HAP-1 (cell line): ENCODE results near the gene TRIM56.
A peak's percentile ranks its signal among the peaks of the same experiment; 100 is the strongest.
"Not testable (repeated sequence)": the region's sequence is repeated elsewhere in the genome, so short reads cannot be mapped to it uniquely, and the experiment has no call there.

Experiments
- DNase-seq, 2 experiments: peaks; one replicate each; pipeline ENCODE4 v3.0.0-alpha.2; 2016 to 2020; ENCODE audit warnings: low spot score in 2 of 2
- H3K27me3 ChIP-seq: fragments of 250-450 bp; sonication (Bioruptor Pico); 2 replicates; pipeline ENCODE4 v1.5.1; 2020; ENCODE audit warnings: low read depth, mild to moderate bottlenecking, moderate library complexity
- H3K36me3 ChIP-seq: fragments of 250-450 bp; sonication (Bioruptor Pico); replicated peaks from 2 replicates; pipeline ENCODE4 v1.5.1; 2020; ENCODE audit warnings: mild to moderate bottlenecking
- H3K4me1 ChIP-seq: fragments of 250-450 bp; sonication (Bioruptor Pico); 2 replicates; pipeline ENCODE4 v1.5.1; 2020; ENCODE audit warnings: mild to moderate bottlenecking
- H3K4me3 ChIP-seq: fragments of 250-450 bp; sonication (Bioruptor Pico); 2 replicates; pipeline ENCODE4 v1.5.1; 2020; ENCODE audit warnings: mild to moderate bottlenecking, moderate library complexity
- H3K9me3 ChIP-seq: fragments of 250-450 bp; sonication (Bioruptor Pico); 2 replicates; pipeline ENCODE4 v1.5.1; 2020; ENCODE audit warnings: mild to moderate bottlenecking, moderate library complexity
- in situ Hi-C: fragments of 300-500 bp; cut with MboI; formaldehyde crosslinking; loops from 3 replicates; pipeline ENCODE4 v1.14.3; 2020; ENCODE audit warnings: low sequenced_read_pairs, inconsistent platforms, mixed read lengths

TRIM56 gene

DNA sequence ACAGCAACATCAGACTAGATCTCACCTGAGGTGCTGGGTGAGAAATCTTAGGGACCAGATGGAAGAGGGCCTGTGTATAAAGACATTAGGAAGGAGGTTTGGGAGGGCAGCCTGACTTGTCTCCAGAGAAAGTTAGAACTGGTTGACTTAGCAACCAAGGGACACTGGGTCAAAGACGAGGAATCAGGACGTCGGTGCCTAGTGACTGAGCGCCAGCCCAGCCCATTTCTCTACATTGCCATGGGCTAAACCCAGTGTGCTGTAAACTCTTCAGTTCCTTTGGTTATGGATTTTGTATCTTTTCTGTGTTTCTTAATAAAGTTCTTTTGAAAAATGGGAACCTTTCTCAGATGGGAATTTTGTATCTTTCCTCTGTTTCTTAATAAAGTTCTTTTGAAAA is 12.3 kb downstream of the TRIM56 start:
- Histone ChIP-seq H3K27me3 (no peaks in the 10 kb centered on the region), H3K4me3 (no peak overlapping the region), H3K9me3 (no peaks in the 10 kb centered on the region), H3K36me3 (no peaks in the 10 kb centered on the region), H3K4me1 (peaks cover 12% of the 10 kb centered on the region)
- no peak for DNase-seq
- in situ Hi-C loops = no loop called here

DNA sequence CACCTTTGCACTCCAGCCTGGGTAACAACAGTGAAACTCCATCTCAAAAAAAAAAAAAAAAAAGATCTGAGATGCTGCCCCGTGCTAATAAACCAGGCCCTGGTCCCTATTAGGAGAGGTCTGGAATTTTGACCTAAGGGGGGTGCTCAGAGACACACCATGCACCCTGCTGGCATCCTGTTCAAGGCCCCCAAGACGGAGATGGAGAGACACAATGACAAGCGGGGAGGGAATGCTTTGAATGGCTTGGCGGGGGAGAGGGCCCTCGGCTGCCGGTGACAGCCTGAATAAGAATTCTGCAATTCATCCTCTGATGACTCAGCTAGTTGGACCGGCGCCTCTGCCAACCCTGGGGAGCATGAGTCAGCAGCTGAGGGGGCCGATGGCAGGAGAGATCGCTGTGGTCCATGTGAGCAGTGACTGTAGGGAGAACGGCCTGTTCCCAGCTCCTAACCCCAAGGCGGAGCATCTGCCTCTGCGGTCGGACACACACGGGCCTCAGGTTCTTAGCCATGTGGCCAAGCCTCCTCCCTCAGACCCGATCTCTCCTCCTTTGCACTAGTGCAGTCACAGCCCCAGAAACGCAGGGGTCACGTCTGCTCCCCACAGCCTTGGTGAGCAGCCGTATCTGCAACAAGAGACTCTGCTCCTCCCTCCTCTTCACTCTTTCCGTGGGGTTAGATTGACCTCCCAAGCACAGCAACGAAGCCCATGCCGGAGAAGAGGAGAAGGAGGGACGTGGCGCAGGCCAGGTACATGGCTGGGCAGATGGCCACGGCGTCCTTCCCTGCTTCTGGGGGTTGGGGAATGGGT is 14.9 kb downstream of the TRIM56 start:
- no peak overlapping the region for H3K4me3 ChIP-seq
- DNase-seq = peak; percentile 60 to 86
- H3K27me3 ChIP-seq = no peaks in the 10 kb centered on the region
- in situ Hi-C loops = no loop called here
- peaks cover 12% of the 10 kb centered on the region for H3K4me1 ChIP-seq
- no peaks in the 10 kb centered on the region for H3K9me3 ChIP-seq
- H3K36me3 ChIP-seq = no peaks in the 10 kb centered on the region

- in situ Hi-C loops = no loop called here
- Histone ChIP-seq H3K27me3 (no peaks in the 10 kb centered on the region), H3K4me3 (no peak overlapping the region), H3K4me1 (peaks cover 12% of the 10 kb centered on the region), H3K36me3 (no peaks in the 10 kb centered on the region), H3K9me3 (no peaks in the 10 kb centered on the region)
- DNase-seq = no peak
Measured at GRCh38 chr7:101100858-101101847, 15.9 kb downstream of the TRIM56 start.

DNA sequence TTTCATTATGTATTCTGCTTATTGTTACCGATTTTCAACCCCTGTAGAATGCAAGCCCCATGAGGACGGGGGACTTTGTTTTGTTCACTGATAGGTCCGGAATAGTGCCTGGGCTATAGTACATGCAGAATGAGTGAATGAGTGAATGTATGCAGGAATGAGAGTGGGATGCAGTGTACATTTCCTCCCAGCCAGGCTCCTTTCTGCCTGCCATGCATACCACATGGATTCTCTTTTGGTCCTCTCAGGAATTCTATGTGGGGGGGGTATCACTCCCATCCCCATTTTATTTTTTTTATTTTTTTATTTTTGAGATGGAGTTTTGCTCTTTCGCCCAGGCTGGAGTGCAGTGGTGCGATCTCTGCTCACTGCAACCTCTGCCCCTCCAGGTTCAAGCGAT is 16.7 kb downstream of the TRIM56 start:
- Histone ChIP-seq H3K4me3 (no peak overlapping the region), H3K27me3 (no peaks in the 10 kb centered on the region), H3K4me1 (peaks cover 12% of the 10 kb centered on the region), H3K36me3 (no peaks in the 10 kb centered on the region), H3K9me3 (no peaks in the 10 kb centered on the region)
- no peak for DNase-seq
- in situ Hi-C loops = no loop called here

GRCh38 chr7:101103701-101104100 is 18.4 kb downstream of the TRIM56 start:
- in situ Hi-C loops, H3K36me3 ChIP-seq, H3K27me3 ChIP-seq, H3K4me3 ChIP-seq, DNase-seq, H3K9me3 ChIP-seq: not testable (repeated sequence)
- peaks cover 12% of the 10 kb centered on the region for H3K4me1 ChIP-seq

DNA sequence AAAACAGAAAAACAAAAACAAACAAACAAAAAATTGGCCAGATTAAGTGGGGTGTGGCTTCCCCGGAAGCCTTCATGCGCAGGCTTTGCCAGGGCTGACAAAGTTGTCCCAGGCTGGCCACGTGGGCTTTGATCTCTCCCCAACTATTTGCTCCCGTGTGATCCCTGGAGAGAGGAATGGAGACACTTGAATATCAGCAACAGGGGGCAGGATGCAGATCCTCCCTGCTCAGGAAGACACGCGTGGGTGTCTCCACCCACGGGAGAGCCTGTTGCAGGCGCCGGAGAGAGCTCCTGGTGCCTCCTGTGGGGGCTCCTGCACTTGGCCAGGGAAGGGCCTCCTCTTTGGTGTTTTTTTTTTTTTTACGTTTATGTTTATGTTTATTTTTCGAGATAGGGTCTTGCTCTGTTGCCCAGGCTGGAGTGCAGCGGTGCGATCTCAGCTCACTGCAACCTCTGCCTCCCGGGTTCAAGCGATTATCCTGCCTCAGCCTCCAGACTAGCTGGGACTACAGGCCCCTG is 19.0 kb downstream of the TRIM56 start:
- no peak for DNase-seq
- peaks cover 12% of the 10 kb centered on the region for H3K4me1 ChIP-seq
- in situ Hi-C loops = no loop called here

GRCh38 chr7:101104799-101105198 is 19.5 kb downstream of the TRIM56 start:
- no peak for DNase-seq
- no peak overlapping the region for H3K4me3 ChIP-seq
- no peaks in the 10 kb centered on the region for H3K27me3 ChIP-seq
- H3K9me3 ChIP-seq = no peaks in the 10 kb centered on the region
- peaks cover 7% of the 10 kb centered on the region for H3K4me1 ChIP-seq
- in situ Hi-C loops = no loop called here
- no peaks in the 10 kb centered on the region for H3K36me3 ChIP-seq

More for the DNA sequence above, 19.0 kb downstream of the TRIM56 start:
- Histone ChIP-seq H3K36me3 (no peaks in the 10 kb centered on the region), H3K27me3 (no peaks in the 10 kb centered on the region), H3K9me3 (no peaks in the 10 kb centered on the region), H3K4me3 (no peak overlapping the region)

DNA sequence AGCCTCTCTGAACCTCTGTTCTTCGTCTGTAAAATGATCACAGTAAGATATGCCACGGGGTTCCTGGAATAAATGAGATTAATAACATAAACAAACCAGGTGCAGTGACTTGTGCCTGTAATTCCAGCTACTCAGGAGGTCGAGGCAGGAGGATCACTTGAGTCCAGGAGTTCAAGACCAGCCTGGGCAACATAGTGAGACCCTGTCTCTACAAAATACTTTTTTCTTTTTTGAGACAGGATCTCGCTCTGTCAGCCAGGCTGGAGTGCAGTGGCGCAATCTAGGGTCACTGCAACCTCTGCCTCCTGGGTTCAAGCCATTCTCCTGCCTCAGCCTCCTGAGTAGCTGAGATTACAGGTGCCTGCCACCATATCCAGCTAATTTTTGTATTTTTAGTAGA is 20.0 kb downstream of the TRIM56 start:
- H3K4me3 ChIP-seq, DNase-seq, H3K4me1 ChIP-seq, H3K36me3 ChIP-seq, in situ Hi-C loops, H3K9me3 ChIP-seq, H3K27me3 ChIP-seq: not testable (repeated sequence)

GRCh38 chr7:101106386-101106785 is 21.1 kb downstream of the TRIM56 start:
- H3K9me3 ChIP-seq = no peaks in the 10 kb centered on the region
- in situ Hi-C loops = no loop called here
- no peak for DNase-seq
- H3K27me3 ChIP-seq = no peaks in the 10 kb centered on the region
- no peaks in the 10 kb centered on the region for H3K4me1 ChIP-seq
- H3K4me3 ChIP-seq = no peak overlapping the region
- H3K36me3 ChIP-seq = no peaks in the 10 kb centered on the region

- no peak for DNase-seq
- H3K4me1 ChIP-seq = no peaks in the 10 kb centered on the region
- no peaks in the 10 kb centered on the region for H3K36me3 ChIP-seq
- no peaks in the 10 kb centered on the region for H3K27me3 ChIP-seq
- in situ Hi-C loops = no loop called here
- H3K4me3 ChIP-seq = no peak overlapping the region
- no peaks in the 10 kb centered on the region for H3K9me3 ChIP-seq
Measured at GRCh38 chr7:101108330-101108857, 23.1 kb downstream of the TRIM56 start.

- no peak overlapping the region for H3K4me3 ChIP-seq
- in situ Hi-C loops = no loop called here
- no peak for DNase-seq
- H3K36me3 ChIP-seq = no peaks in the 10 kb centered on the region
- no peaks in the 10 kb centered on the region for H3K4me1 ChIP-seq
- no peaks in the 10 kb centered on the region for H3K9me3 ChIP-seq
- H3K27me3 ChIP-seq = no peaks in the 10 kb centered on the region
Measured at GRCh38 chr7:101108961-101109360, 23.7 kb downstream of the TRIM56 start.

DNA sequence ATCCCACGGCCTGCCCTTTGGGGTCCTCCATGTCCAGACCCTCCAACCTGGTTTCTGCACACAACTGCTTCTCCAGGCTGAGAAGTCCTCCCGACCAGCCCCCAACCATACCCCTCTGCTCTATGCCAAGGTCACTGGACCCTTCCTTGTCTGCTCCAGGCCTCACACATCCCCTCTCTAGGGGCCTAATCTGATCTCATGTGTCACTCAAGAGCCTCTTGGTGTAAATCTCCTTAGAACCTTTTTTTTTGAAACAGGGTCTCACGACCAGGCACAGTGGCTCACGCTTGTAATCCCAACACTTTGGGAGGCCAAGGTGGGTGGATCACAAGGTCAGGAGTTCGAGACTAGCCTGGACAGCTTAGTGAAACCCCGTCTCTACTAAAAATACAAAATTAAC is 24.1 kb downstream of the TRIM56 start:
- Histone ChIP-seq H3K9me3 (no peaks in the 10 kb centered on the region), H3K27me3 (no peaks in the 10 kb centered on the region), H3K4me3 (no peak overlapping the region), H3K4me1 (no peaks in the 10 kb centered on the region), H3K36me3 (no peaks in the 10 kb centered on the region)
- in situ Hi-C loops = no loop called here
- no peak for DNase-seq

- Histone ChIP-seq H3K4me1 (no peaks in the 10 kb centered on the region), H3K4me3 (no peak overlapping the region), H3K36me3 (no peaks in the 10 kb centered on the region), H3K27me3 (no peaks in the 10 kb centered on the region), H3K9me3 (no peaks in the 10 kb centered on the region)
- in situ Hi-C loops = no loop called here
- DNase-seq = no peak
Measured at GRCh38 chr7:101111261-101111660, 26.0 kb downstream of the TRIM56 start.

DNA sequence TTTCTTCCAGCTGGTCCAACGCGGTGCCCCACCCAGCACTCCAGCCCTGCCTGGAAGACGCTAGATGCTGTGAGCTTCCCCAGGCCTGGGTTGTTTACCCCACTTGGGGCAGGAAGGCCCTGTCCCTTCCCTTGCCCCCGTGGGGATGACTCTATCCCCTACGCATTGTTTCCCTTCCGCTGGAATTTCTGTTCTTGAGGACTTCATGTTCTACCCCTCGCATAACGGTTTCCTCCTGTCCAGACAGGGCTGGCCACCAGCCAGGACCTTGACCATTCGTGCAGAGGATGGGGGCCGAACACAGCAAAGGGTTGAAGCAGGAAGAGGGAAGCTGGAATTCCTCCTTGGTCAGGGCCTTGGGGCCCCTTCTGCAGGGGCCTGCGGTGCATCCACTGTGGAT is 27.0 kb downstream of the TRIM56 start:
- Histone ChIP-seq H3K27me3 (no peaks in the 10 kb centered on the region), H3K4me3 (no peak overlapping the region), H3K4me1 (no peaks in the 10 kb centered on the region), H3K36me3 (no peaks in the 10 kb centered on the region), H3K9me3 (no peaks in the 10 kb centered on the region)
- in situ Hi-C loops = no loop called here
- DNase-seq = no peak
